Loucy (cell line): ENCODE measurements around the gene PTPRK.

Source experiments
- H2AFZ ChIP-seq: fragments of 200-600 bp; sonication (generic); 2 replicates; pipeline ENCODE4 v1.6.0; 2016; ENCODE audit warnings: antibody characterized with exemption, mild to moderate bottlenecking, low read length, moderate library complexity
- H3F3A ChIP-seq: fragments of 200-600 bp; 2 replicates; pipeline ENCODE4 v1.6.0; 2016; ENCODE audit warnings: antibody characterized with exemption, low read depth, mild to moderate bottlenecking
- H3K27me3 ChIP-seq: fragments of 200-600 bp; sonication (generic); 2 replicates; pipeline ENCODE4 v1.6.1; 2014; ENCODE audit warnings: low read length, mild to moderate bottlenecking; ENCODE audit not compliant: insufficient read depth, poor library complexity, severe bottlenecking
- H3K36me3 ChIP-seq: fragments of 200-600 bp; sonication (generic); 2 replicates; pipeline ENCODE4 v1.6.1; 2016; ENCODE audit warnings: low read length; ENCODE audit not compliant: insufficient read depth
- H3K4me1 ChIP-seq: fragments of 200-600 bp; sonication (generic); 2 replicates; pipeline ENCODE4 v1.5.1; 2014; ENCODE audit warnings: low read length, mild to moderate bottlenecking; ENCODE audit not compliant: insufficient read depth, poor library complexity, severe bottlenecking
- H3K4me2 ChIP-seq: fragments of 200-600 bp; sonication (generic); 2 replicates; pipeline ENCODE4 v1.6.0; 2014; ENCODE audit warnings: antibody characterized with exemption, low read length, low read depth, mild to moderate bottlenecking; ENCODE audit not compliant: poor library complexity, severe bottlenecking
- H3K4me3 ChIP-seq: fragments of 200-600 bp; sonication (generic); 2 replicates; pipeline ENCODE4 v1.5.1; 2014; ENCODE audit warnings: low read length, mild to moderate bottlenecking, mixed read lengths; ENCODE audit not compliant: poor library complexity, severe bottlenecking
- H3K79me2 ChIP-seq: fragments of 200-600 bp; sonication (generic); 2 replicates; pipeline ENCODE4 v1.6.1; 2014; ENCODE audit warnings: low read length; ENCODE audit not compliant: insufficient read depth
- H3K9ac ChIP-seq: fragments of 200-600 bp; sonication (generic); 2 replicates; pipeline ENCODE4 v1.6.0; 2014; ENCODE audit warnings: mild to moderate bottlenecking, low read depth, low read length, moderate library complexity; ENCODE audit not compliant: poor library complexity, severe bottlenecking
- H3K9me2 ChIP-seq: fragments of 200-600 bp; sonication (generic); replicated peaks from 2 replicates; pipeline ENCODE4 v1.6.1; 2016; ENCODE audit warnings: low read depth, low read length, mixed read lengths
- H3K9me3 ChIP-seq: fragments of 200-600 bp; sonication (generic); 2 replicates; pipeline ENCODE4 v1.6.1; 2014; ENCODE audit warnings: mild to moderate bottlenecking, antibody characterized with exemption, low read length, low read depth; ENCODE audit not compliant: insufficient read depth
- H4K20me1 ChIP-seq: fragments of 200-600 bp; sonication (generic); 2 replicates; pipeline ENCODE4 v1.6.0; 2014; ENCODE audit warnings: antibody characterized with exemption, low read length, mild to moderate bottlenecking; ENCODE audit not compliant: insufficient read depth, poor library complexity, severe bottlenecking
- CTCF ChIP-seq: fragments of 200-600 bp; sonication (generic); conservative IDR thresholded peaks from 2 replicates; pipeline ENCODE4 v1.5.1; 2014; ENCODE audit warnings: mild to moderate bottlenecking, antibody characterized with exemption, low read length
- EZH2phosphoT487 ChIP-seq: fragments of 200-600 bp; IDR thresholded peaks from 2 replicates; pipeline ENCODE4 v1.6.1; 2018; ENCODE audit warnings: antibody characterized with exemption, mild to moderate bottlenecking, moderate library complexity, borderline replicate concordance

The PTPRK gene

DNA sequence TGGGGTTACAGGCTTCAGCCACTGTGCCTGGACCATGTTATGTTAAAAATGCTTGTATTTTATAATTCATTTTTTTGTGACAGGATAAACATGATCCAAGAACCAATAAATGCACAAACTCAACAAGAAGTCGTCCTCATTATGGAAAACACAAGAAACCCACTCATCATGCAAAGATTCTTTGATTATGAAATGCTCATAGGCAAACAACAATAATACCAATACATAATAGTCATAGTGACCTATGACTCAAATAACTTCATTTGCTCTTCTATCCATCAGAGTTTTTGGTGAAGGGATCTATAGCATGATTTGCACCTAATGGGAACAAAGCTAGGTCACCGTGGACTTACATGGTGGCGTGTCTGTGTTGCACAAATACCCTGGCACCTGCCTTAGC is 402.5 kb downstream of the PTPRK start:
- no peaks in the 10 kb centered on the region for H3K27me3 ChIP-seq
- H3K9ac ChIP-seq, result no peak overlapping the region
- peaks cover 7% of the 10 kb centered on the region for H3K4me1 ChIP-seq
- no peak overlapping the region for H3K4me3 ChIP-seq
- H3F3A ChIP-seq, result no peaks in the 10 kb centered on the region
- TF ChIP-seq CTCF (no peak), EZH2phosphoT487 (no peak)
- H3K36me3 ChIP-seq, result no peaks in the 10 kb centered on the region
- no peaks in the 10 kb centered on the region for H3K9me2 ChIP-seq
- no peak overlapping the region for H2AFZ ChIP-seq
- H4K20me1 ChIP-seq, result no peaks in the 10 kb centered on the region
- H3K4me2 ChIP-seq, result no peak overlapping the region
- no peaks in the 10 kb centered on the region for H3K9me3 ChIP-seq
- H3K79me2 ChIP-seq, result no peaks in the 10 kb centered on the region

DNA sequence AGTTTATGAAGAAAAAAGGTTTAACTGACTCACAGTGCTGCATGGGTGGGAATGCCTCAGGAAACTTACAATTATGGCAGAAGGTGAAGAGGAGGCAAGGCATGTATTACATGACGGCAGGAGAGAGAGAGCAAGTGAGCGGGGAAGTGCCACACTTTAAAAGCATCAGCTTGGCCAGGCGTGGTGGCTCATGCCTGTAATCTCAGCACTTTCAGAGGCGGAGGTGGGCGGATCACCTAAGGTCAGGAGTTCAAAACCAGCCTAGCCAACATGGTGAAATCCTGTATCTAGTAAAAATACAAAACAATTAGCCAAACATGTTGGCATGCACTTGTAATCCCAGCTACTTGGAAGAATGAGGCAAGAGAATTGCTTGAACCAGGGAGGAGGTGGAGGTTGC is 406.2 kb downstream of the PTPRK start:
- no peak overlapping the region for H3K4me3 ChIP-seq
- no peaks in the 10 kb centered on the region for H3K27me3 ChIP-seq
- no peak overlapping the region for H3K4me2 ChIP-seq
- no peaks in the 10 kb centered on the region for H3K9me3 ChIP-seq
- no peak for TF ChIP-seq CTCF
- no peak for TF ChIP-seq EZH2phosphoT487
- no peaks in the 10 kb centered on the region for H3K36me3 ChIP-seq
- peak overlapping the region; percentile 48; the same call in 1 of the 2 replicates for H2AFZ ChIP-seq
- no peaks in the 10 kb centered on the region for H3F3A ChIP-seq
- H4K20me1 ChIP-seq, result no peaks in the 10 kb centered on the region
- peaks cover 15% of the 10 kb centered on the region for H3K4me1 ChIP-seq
- H3K79me2 ChIP-seq, result no peaks in the 10 kb centered on the region
- no peak overlapping the region for H3K9ac ChIP-seq
- H3K9me2 ChIP-seq, result no peaks in the 10 kb centered on the region

DNA sequence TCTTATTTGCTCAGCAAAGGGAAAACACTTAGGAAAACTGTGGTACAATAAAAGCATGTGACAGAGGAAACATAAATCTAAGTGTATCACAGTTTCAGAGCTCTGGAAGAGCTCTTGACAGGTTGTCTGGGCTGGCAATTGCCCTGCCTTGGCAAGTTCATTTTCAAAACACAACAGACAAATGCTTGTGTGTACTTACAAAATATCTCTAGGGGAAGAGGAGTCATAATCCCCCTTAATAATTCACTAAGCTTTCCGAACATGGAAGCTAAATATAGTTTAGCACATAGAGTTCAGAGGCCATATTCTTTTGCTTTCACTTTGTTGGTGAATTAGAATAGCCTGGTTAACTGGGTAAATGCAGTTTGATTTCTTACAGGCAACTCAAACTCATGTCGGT is 407.9 kb downstream of the PTPRK start:
- Histone ChIP-seq H3K9me2 (no peaks in the 10 kb centered on the region), H3K36me3 (no peaks in the 10 kb centered on the region), H3K4me2 (peak overlapping the region; percentile 68), H3K4me1 (peaks cover 9% of the 10 kb centered on the region), H2AFZ (peak overlapping the region; percentile 88), H3F3A (no peaks in the 10 kb centered on the region), H3K4me3 (peak overlapping the region; percentile 53), H3K27me3 (no peaks in the 10 kb centered on the region), H3K9me3 (no peaks in the 10 kb centered on the region), H4K20me1 (no peaks in the 10 kb centered on the region), H3K9ac (peak overlapping the region; percentile 34), H3K79me2 (no peaks in the 10 kb centered on the region)
- TF ChIP-seq CTCF (no peak), EZH2phosphoT487 (no peak)
